ENCODE results near the gene PPIH.

GRCh38 chr1:42680055-42680454, 21.8 kb downstream of the PPIH start:
- no peak for TF ChIP-seq CTCF (IDR thresholded peaks at IDR 0.05; ENCODE audit: insufficient read depth, low read depth, low read length)
- TF ChIP-seq EZH2 (IDR thresholded peaks at IDR 0.05; ENCODE audit: insufficient read depth, low read length): no peak
